HCEC 1CT (cell line): ENCODE results near the gene SLC12A6.
"Not testable (repeated sequence)": the region's sequence is repeated elsewhere in the genome, so short reads cannot be mapped to it uniquely, and the experiment has no call there.

ENCODE experiments used
- DNase-seq: peaks from one replicate; pipeline ENCODE4 v3.0.0-alpha.2; 2017

Gene SLC12A6

GRCh38 chr15:34337557-34338306 lies at the start of gene SLC12A6:
TSS of gene SLC12A6 (minus strand) at chr15:34337781. CDS start at chr15:34336680, 1,101 bp downstream.
- DNase-seq = peak; percentile 95

DNA sequence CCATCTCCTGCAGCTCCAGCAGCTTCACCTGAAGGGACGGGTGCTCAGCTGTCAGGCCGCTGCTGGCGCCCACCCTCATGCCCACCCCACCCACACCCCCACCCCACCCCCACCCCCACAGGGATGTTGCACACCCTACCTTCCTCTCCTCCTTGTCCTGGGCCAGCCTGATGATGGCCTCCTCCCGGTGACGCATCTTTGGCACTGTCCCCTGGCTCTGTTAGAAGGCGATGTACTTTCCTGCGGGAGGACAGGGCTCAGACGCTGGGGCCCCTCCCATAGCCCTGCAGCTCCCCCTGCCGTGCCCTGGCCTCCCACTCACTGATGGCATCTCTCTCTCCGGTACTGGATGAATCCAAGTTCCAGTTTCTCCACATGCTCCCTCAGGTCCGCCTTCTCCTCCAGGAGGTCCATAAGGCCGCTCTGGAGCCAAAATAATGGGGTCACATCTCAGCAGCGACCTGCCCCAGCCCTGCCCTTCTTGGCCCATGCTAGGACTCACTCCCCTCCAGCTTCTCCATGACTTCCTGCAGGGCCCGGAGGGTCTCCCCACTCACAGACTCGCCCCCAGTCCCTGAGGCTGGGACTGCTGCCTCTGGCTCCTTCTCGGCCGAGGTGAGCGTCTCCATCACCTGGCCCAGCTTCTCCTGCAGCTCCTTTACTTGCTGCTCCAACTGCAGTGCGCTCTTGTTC lies 44.4 kb upstream of the SLC12A6 start:
- DNase-seq = not testable (repeated sequence)

GRCh38 chr15:34380491-34380890 lies 42.9 kb upstream of the SLC12A6 start:
- DNase-seq = not testable (repeated sequence)

DNA sequence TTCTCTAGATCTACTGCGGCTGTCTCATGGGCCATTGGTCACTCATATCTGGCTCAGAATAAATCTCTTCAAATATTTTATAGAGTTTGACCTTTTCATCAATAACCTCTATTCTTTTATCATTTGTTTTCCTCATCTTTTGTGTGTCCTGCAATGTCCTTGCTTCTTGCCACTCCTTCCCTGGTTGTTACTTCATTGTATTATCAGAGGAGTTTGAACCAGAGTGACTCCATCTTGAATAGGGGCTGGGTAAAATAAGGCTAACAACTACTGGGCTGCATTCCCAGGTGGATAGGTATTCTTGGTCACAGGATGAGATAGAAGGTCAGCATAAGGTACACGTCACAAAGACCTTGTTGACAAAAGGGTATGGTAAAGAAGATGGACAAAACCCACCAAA lies 39.3 kb upstream of the SLC12A6 start:
- DNase-seq = no peak

- DNase-seq = not testable (repeated sequence)
Measured at GRCh38 chr15:34375541-34375940, 38.0 kb upstream of the SLC12A6 start.

DNA sequence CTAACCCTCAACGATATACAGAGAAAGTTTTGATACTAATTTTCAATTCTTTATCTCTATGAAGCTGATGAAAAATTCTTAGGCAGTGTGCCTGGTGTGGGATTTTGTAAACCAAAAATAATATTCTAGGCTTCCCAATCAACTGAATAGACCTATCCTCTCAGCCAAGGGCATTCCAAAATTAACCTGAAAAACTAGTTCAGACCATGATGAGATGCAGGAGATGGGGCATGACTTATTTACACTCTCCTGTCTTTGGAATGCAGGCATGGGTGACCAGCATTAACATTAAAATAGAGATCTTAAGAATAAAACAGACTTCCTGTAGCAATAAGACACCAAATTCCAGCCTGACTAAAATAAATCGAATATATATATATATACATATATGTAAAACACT lies 37.2 kb upstream of the SLC12A6 start:
- no peak for DNase-seq

DNA sequence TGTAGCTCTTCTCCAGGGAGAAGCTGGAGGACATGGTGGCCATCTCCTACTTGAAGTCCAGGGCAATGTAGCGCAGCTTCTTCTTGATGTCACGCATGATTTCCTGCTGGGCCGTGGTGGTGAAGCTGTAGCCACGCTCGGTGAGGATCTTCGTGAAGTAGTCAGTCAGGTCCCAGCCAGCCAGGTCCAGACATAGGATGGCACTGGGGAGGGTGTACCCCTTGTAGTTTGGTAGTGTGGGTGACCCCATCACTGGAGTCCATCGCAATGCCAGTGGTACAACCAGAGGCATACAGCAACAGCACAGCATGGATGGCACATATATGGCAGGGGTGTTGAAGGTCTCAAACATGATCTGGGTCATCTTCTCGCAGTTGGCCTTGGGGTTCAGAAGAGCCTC lies 36.4 kb upstream of the SLC12A6 start:
- DNase-seq = no peak

DNA sequence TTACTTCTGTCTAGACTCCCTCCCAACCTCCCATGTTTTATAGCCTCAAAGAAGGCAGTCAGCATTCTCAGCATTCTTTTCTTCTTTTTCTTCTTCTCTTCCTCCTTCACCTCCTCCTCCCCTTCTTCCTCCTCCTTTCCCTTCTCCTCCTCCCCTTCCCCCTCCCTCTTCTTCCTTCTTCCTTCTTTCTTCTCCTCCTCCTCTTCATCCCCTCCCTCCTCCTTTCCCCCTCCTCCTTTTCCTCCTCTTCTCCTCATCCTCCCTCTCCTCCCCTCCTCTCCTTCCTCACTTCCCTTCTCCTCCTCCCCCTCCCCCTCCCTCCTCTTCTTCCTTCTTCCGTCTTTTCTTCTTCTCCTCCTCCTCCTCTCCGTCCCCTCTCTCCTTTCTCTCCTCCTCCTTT lies 33.1 kb upstream of the SLC12A6 start:
- DNase-seq = no peak

DNA sequence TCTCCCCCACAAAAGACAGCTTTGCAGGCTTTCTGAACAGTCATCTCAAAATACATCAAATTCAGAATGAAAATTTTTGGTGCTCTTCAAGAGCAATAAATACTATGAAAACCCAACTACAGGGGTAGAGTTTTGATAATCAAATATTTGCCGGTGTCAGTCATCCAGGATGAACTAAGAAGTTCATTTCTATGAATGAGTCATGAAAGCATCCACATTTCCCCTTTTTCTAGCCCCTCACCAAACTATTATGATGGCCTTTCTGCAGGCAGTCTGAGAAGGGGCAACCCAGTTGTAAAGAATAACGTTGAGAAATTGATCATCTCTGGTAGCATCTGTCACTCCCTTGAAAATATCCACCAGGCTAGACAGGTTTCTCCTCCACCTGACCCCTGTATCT lies 32.5 kb upstream of the SLC12A6 start:
- DNase-seq = no peak

DNA sequence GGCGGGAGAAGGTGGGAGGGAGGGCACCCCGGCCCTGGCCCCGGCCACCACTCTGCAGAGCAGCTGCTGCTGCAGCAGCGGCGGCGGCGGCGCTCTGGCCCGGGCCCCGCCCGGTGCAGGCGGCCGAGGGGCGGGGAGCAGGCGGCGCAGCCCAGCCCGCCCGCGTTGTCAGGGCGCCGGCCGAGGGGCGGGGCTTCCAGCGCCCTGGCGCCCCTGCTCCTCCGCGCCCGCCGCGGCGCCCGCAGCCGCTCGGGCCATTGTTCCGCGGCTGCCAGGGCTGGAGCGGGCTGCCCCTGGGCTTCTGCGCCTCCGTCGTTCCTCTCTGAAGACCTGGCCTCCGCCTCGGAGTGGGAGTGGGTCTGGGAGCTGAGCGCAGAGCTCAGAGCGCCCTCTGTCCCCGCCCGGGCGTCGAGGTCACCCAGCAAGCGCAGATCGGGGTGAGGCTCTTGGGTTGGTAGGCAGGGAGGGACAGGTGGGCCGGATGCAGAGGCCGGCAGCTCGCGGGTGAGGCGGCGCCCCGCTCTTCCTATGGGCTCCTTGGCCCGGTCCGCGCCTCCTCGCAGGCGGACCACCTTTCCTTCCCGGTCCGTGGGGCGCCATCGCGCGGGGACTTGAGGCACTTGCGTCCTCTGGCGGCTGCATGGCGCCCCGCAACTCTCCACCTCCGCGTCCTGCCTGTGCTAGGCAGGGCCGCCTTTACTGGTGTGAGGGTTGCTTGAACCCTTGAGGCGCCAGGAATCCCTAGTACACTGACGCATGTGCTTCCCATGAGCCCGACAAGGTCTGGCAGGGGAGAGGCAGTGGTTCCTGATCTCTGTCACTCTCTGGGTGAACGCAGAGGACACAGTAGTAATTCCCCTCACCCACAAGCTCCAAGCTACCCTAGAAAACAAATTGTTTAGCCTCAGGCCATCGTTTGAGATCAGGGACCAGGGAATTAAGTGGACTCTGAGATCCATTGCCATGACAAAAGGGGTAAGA lies 29.8 kb upstream of the SLC12A6 start, which contains the start of gene LPCAT4:
TSS of gene LPCAT4 (minus strand) at position 96 of the 981 bp plus-strand sequence. CDS start 96 bp downstream, outside the sequence.
- peak; percentile 82 for DNase-seq

DNA sequence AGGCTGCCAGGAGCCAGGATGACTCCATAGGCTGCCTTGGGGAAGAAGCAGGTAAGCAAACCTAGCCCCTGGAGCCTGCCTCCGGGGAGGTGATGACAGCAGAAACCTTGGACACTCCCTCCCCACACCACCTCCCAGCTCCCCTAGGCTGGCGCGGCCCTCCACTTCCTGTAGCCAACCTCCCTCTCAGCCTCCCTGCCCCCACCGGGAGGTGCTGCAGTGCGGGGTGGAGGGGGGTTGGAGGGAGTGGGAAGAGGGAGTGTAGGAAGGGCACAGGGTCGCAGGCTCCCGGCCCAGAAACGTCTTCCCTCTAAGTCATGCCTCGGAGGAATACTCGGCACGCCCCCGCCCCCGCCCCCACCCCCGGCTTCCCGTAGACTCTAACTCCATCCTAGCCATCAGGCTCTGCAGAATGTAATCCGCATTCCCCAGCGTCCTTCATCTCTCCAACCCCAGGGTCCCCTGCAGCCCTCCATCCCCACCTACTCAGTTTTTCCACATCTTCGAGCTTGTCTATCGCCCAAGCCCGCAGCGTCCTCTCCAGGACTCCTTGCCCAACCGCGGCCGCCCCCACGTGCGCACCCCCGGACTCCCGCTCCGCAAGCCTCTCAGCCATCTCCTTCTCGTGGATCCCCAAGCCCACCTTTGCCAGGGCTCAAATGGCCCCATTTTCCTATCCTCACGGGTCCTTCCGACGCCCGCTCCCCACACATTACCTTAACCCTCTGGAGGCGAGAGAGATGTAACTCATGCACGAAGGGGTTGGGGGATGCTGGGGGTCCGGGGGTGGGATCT lies 28.9 kb upstream of the SLC12A6 start:
- DNase-seq = peak; percentile 12

DNA sequence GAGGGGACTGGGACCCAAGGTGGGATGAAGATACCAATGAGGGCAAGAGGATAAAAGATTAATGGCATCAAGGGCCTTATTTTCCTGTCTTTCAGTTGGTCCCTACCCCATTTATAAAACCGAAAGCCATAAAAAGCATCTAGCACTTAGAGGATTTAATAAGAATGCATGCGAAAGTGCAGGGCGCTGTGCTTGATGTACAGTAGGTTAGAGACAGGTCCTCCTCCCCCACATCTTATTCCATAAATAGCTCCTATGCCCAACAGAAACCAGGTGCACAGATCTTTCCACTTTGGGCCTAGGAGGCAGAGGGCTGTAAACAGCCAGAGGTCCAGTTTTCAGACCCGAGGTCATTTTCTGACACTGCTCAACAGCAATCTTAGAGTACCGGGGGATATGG lies 28.3 kb upstream of the SLC12A6 start:
- no peak for DNase-seq

- no peak for DNase-seq
Measured at GRCh38 chr15:34365091-34365825, 27.7 kb upstream of the SLC12A6 start.

GRCh38 chr15:34364041-34364440 lies 26.5 kb upstream of the SLC12A6 start:
- no peak for DNase-seq

GRCh38 chr15:34362047-34362773 lies 24.6 kb upstream of the SLC12A6 start:
- DNase-seq = no peak

DNA sequence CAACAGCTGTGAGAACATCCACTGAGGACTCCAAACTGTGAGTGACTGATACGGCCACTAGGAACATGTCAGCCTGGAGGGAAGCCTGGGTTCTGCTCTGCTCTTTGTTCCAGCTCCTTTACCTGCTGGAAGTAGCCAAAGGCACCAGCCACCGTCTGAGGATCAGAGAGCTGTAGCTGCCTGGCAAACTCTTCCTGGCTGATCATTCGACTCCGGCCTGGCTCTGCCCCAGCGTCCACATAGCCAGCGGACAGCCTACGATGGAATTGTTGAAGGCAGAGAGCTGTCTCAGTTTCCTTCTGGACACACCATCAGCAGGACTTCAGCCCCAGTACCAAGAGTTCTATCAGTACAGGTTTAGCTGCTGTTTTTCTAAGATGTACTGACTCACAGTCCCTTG lies 23.7 kb upstream of the SLC12A6 start:
- DNase-seq = no peak

DNA sequence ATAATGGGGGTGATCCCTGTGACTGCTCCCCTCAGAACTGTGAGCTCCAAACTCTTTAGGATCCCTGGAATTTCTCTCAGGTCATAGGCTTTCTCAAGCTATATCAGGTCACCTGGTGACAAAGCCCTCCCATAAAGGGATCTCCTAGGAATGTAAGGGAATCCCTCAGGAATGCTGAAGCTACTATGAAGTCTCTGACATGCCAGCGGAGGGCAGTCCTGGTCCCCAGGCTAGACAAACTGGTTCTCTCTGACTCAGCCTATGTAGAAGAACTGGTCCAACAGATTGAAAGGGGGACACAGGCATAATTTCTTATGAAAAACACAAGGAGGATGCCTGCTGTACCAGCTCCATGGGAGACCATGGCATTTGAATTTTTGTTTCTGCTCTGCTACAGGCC lies 22.7 kb upstream of the SLC12A6 start:
- no peak for DNase-seq

- DNase-seq = no peak
Measured at GRCh38 chr15:34359416-34359815, 21.8 kb upstream of the SLC12A6 start.

DNA sequence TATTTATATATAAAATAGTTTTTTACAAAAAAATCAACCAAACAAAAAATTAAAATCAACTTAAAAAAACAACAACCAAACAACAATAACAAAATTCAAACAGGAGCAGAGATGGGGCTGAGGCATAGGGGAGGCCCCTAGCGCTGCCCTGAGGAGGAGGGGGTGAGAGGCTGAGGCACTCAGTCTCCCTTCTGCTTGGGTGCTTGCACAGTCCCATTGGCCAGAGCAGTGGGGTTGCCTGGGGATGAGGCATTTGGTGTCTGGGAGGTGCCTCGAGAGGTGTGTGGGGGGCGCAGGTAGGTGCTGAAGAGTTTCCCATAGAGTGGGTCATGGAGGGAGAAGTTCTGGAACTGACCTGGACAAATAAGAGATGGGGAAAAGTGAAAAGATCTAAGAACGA lies 21.4 kb upstream of the SLC12A6 start:
- no peak for DNase-seq

DNA sequence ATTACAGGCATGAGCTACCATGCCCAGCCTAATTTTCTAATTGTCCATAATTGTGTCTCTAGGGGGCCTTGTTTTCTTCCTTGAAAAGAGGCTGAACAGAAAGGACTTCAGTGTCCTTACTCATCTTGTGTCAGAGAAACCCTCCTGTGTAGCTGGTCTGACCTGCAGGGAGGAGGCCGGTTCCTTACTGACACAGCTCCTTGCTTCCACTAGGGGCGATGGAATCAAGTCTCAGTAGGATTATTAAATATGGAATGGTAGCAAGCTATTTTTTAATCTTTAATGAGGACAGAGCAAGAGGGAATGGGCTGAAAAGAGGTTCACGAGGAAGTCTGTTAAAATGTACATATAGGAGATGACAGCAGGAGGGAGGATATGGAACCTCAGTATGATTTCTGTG lies 20.8 kb upstream of the SLC12A6 start:
- peak; percentile 27 for DNase-seq

- no peak for DNase-seq
Measured at GRCh38 chr15:34357653-34358052, 20.1 kb upstream of the SLC12A6 start.
